HepG2 (cell line): ENCODE data around the gene FCHSD1. TPM values are rescaled to one million over a fixed set of nuclear protein-coding genes. Genes with fewer than 3 reads are reported as not detected.

Experiments used
- EEA1 ChIP-seq: sonication (generic); formaldehyde crosslinking; IDR thresholded peaks from 2 replicates; pipeline ENCODE4 v1.5.1; 2020; ENCODE audit warnings: mild to moderate bottlenecking, missing genetic modification reagents, borderline replicate concordance
- ELF4 ChIP-seq: sonication (generic); formaldehyde crosslinking; IDR thresholded peaks from 2 replicates; pipeline ENCODE4 v1.5.0; 2020; ENCODE audit warnings: missing genetic modification reagents, mild to moderate bottlenecking, moderate library complexity, borderline replicate concordance
- MIXL1 ChIP-seq: IDR thresholded peaks from 2 replicates; pipeline ENCODE4 v1.6.1; 2016
- PCBP1 ChIP-seq: fragments of 200-400 bp; formaldehyde crosslinking; IDR thresholded peaks from 2 replicates; pipeline ENCODE4 v1.6.1; 2017; ENCODE audit warnings: mild to moderate bottlenecking, low read depth, low read length, borderline replicate concordance
- RXRA ChIP-seq: sonication (generic); formaldehyde crosslinking; IDR thresholded peaks from 2 replicates; pipeline ENCODE4 v1.5.1; 2020; ENCODE audit warnings: missing genetic modification reagents
- STAT5B ChIP-seq: sonication (generic); formaldehyde crosslinking; IDR thresholded peaks from 2 replicates; pipeline ENCODE4 v1.4.0; 2020; ENCODE audit warnings: missing genetic modification reagents
- TMF1 ChIP-seq: sonication (generic); formaldehyde crosslinking; IDR thresholded peaks from 2 replicates; pipeline ENCODE4 v1.8.1; 2022; ENCODE audit warnings: low read depth, missing genetic modification reagents
- ZFP90 ChIP-seq: sonication (generic); formaldehyde crosslinking; IDR thresholded peaks from 2 replicates; pipeline ENCODE4 v1.8.0; 2022; ENCODE audit warnings: missing genetic modification reagents, mild to moderate bottlenecking, inconsistent platforms, borderline replicate concordance
- ZNF296 ChIP-seq: sonication (generic); formaldehyde crosslinking; conservative IDR thresholded peaks from 2 replicates; pipeline ENCODE4 v1.5.0; 2020; ENCODE audit warnings: mild to moderate bottlenecking, missing genetic modification reagents
- ZNF562 ChIP-seq: sonication (generic); formaldehyde crosslinking; IDR thresholded peaks from 2 replicates; pipeline ENCODE4 v1.8.0; 2022; ENCODE audit warnings: missing genetic modification reagents, borderline replicate concordance
- ZNF619 ChIP-seq: sonication (generic); formaldehyde crosslinking; IDR thresholded peaks from 2 replicates; pipeline ENCODE4 v1.4.0; 2020; ENCODE audit warnings: mild to moderate bottlenecking, missing genetic modification reagents
- ZNF724P ChIP-seq: sonication (generic); formaldehyde crosslinking; IDR thresholded peaks from 2 replicates; pipeline ENCODE4 v1.8.0; 2022; ENCODE audit warnings: missing genetic modification reagents, borderline replicate concordance
- polyA plus RNA-seq, 8 experiments: library from polyadenylated mRNA; depleted of rRNA in 3 of 8; stranded (reverse) in 7 of 8; unstranded in 1 of 8; fragments of >200 nt; fragmentation: Illumina TruSeq in 4 of 8; extraction: Trizol in 4 of 8; gene quantifications; 2 replicates each; pipeline versions ENCODE4 v1.2.1 to v1.2.3, GENCODE V29; 2011 to 2016; ENCODE audit warnings: low read depth in 4 of 8, missing spikeins in 1 of 8, mixed read lengths in 1 of 8; ENCODE audit not compliant: insufficient read depth in 1 of 8
- total RNA-seq, 5 experiments: library from RNA; depleted of rRNA; stranded (reverse); fragments of >200 nt; fragmentation: Illumina TruSeq; extraction: Trizol; gene quantifications; 2 replicates each; pipeline ENCODE4 v1.2.3, GENCODE V29; 2016; ENCODE audit warnings: low read depth in 1 of 5
- TF ChIP-seq, protein P1 (sequence below): sonication (generic); formaldehyde crosslinking; IDR thresholded peaks from 2 replicates; pipeline ENCODE4 v1.5.1; 2020; ENCODE audit warnings: missing genetic modification reagents, mild to moderate bottlenecking, borderline replicate concordance
- TF ChIP-seq, protein P2 (sequence below): IDR thresholded peaks from 2 replicates; pipeline ENCODE4 v1.6.1; 2016
- TF ChIP-seq, protein P3 (sequence below): sonication (generic); formaldehyde crosslinking; IDR thresholded peaks from 2 replicates; pipeline ENCODE4 v1.4.0; 2020; ENCODE audit warnings: missing genetic modification reagents, mild to moderate bottlenecking, borderline replicate concordance
- TF ChIP-seq, protein P4 (sequence below): sonication (generic); formaldehyde crosslinking; IDR thresholded peaks from 2 replicates; pipeline ENCODE4 v1.4.0; 2020; ENCODE audit warnings: missing genetic modification reagents
- TF ChIP-seq, protein P5 (sequence below): IDR thresholded peaks from 2 replicates; pipeline ENCODE4 v1.6.1; 2012; ENCODE audit warnings: low read depth, low read length, improper control_type of control experiment

The FCHSD1 gene
- total and polyA plus RNA-seq, 2 of the 13 experiments (the other 11 are each of a cell fraction or from before 2014, with no cell fraction given): 5.5 to 15.4 TPM

DNA sequence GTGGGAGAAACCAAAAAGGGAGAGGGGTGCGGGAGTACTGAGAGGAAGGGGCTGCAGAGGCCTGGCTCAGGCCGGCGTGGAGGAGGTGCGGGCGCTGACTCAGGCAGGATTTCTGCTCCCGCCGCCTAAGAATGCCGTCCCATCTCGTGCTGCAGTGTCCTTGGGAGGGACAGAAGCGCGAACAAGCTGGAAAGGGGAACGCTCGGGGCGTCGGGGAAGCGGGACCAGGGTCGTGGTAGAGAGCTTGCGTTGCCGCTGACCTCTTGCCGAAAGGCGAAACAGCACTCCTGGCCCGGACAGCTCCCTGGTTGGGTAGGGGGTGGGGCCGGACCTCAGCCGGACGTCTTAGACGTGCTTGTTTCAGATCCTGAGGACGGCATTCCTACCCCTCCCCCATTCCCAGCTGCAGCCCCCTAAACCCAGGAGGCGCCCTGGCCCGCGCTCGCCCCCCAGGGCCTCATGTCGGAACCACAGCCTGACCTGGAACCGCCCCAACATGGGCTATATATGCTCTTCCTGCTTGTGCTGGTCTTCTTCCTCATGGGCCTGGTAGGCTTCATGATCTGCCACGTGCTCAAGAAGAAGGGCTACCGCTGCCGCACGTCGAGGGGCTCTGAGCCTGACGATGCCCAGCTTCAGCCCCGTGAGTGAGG is 13.3 kb downstream of the FCHSD1 start (continued):
- TF ChIP-seq ZFP90 (no peak), EEA1 (no peak), MIXL1 (CRISPR knock-in tag) (no peak), ZNF562 (CRISPR knock-in tag) (no peak), ZNF619 (CRISPR knock-in tag) (no peak), RXRA (CRISPR knock-in tag) (peak; percentile 21; the same call in 1 of the 2 replicates), PCBP1 (peak; percentile 67; the same call in 1 of the 2 replicates), TMF1 (no peak), ELF4 (CRISPR knock-in tag) (no peak), ZNF296 (CRISPR knock-in tag) (no peak), STAT5B (no peak), ZNF724P (no peak)
- TF ChIP-seq, protein P1, sequence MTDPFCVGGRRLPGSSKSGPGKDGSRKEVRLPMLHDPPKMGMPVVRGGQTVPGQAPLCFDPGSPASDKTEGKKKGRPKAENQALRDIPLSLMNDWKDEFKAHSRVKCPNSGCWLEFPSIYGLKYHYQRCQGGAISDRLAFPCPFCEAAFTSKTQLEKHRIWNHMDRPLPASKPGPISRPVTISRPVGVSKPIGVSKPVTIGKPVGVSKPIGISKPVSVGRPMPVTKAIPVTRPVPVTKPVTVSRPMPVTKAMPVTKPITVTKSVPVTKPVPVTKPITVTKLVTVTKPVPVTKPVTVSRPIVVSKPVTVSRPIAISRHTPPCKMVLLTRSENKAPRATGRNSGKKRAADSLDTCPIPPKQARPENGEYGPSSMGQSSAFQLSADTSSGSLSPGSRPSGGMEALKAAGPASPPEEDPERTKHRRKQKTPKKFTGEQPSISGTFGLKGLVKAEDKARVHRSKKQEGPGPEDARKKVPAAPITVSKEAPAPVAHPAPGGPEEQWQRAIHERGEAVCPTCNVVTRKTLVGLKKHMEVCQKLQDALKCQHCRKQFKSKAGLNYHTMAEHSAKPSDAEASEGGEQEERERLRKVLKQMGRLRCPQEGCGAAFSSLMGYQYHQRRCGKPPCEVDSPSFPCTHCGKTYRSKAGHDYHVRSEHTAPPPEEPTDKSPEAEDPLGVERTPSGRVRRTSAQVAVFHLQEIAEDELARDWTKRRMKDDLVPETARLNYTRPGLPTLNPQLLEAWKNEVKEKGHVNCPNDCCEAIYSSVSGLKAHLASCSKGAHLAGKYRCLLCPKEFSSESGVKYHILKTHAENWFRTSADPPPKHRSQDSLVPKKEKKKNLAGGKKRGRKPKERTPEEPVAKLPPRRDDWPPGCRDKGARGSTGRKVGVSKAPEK (CRISPR knock-in tag): no peak
- TF ChIP-seq, protein P2, sequence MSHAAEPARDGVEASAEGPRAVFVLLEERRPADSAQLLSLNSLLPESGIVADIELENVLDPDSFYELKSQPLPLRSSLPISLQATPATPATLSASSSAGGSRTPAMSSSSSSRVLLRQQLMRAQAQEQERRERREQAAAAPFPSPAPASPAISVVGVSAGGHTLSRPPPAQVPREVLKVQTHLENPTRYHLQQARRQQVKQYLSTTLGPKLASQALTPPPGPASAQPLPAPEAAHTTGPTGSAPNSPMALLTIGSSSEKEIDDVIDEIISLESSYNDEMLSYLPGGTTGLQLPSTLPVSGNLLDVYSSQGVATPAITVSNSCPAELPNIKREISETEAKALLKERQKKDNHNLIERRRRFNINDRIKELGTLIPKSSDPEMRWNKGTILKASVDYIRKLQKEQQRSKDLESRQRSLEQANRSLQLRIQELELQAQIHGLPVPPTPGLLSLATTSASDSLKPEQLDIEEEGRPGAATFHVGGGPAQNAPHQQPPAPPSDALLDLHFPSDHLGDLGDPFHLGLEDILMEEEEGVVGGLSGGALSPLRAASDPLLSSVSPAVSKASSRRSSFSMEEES: no peak
- TF ChIP-seq, protein P3, sequence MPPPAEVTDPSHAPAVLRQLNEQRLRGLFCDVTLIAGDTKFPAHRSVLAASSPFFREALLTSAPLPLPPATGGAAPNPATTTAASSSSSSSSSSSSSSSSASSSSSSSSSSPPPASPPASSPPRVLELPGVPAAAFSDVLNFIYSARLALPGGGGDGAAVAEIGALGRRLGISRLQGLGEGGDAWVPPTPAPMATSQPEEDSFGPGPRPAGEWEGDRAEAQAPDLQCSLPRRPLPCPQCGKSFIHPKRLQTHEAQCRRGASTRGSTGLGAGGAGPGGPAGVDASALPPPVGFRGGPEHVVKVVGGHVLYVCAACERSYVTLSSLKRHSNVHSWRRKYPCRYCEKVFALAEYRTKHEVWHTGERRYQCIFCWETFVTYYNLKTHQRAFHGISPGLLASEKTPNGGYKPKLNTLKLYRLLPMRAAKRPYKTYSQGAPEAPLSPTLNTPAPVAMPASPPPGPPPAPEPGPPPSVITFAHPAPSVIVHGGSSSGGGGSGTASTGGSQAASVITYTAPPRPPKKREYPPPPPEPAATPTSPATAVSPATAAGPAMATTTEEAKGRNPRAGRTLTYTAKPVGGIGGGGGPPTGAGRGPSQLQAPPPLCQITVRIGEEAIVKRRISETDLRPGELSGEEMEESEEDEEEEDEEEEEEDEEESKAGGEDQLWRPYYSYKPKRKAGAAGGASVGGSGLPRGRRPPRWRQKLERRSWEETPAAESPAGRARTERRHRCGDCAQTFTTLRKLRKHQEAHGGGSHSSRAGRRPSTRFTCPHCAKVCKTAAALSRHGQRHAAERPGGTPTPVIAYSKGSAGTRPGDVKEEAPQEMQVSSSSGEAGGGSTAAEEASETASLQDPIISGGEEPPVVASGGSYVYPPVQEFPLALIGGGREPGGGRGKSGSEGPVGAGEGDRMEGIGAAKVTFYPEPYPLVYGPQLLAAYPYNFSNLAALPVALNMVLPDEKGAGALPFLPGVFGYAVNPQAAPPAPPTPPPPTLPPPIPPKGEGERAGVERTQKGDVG (CRISPR knock-in tag): peak; percentile 57; the same call in 1 of the 2 replicates
- TF ChIP-seq, protein P4, sequence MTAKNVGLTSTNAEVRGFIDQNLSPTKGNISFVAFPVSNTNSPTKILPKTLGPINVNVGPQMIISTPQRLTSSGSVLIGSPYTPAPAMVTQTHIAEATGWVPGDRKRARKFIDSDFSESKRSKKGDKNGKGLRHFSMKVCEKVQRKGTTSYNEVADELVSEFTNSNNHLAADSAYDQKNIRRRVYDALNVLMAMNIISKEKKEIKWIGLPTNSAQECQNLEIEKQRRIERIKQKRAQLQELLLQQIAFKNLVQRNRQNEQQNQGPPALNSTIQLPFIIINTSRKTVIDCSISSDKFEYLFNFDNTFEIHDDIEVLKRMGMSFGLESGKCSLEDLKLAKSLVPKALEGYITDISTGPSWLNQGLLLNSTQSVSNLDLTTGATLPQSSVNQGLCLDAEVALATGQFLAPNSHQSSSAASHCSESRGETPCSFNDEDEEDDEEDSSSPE (CRISPR knock-in tag): no peak
- TF ChIP-seq, protein P5, sequence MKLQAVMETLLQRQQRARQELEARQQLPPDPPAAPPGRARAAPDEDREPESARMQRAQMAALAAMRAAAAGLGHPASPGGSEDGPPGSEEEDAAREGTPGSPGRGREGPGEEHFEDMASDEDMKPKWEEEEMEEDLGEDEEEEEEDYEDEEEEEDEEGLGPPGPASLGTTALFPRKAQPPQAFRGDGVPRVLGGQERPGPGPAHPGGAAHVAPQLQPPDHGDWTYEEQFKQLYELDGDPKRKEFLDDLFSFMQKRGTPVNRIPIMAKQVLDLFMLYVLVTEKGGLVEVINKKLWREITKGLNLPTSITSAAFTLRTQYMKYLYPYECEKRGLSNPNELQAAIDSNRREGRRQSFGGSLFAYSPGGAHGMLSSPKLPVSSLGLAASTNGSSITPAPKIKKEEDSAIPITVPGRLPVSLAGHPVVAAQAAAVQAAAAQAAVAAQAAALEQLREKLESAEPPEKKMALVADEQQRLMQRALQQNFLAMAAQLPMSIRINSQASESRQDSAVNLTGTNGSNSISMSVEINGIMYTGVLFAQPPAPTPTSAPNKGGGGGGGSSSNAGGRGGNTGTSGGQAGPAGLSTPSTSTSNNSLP: no peak
